ENCODE measurements around the gene LDLRAD4.

The LDLRAD4 gene

GRCh38 chr18:13545514-13545913, 327.0 kb downstream of the LDLRAD4 start:
- no peak for DNase-seq

DNA sequence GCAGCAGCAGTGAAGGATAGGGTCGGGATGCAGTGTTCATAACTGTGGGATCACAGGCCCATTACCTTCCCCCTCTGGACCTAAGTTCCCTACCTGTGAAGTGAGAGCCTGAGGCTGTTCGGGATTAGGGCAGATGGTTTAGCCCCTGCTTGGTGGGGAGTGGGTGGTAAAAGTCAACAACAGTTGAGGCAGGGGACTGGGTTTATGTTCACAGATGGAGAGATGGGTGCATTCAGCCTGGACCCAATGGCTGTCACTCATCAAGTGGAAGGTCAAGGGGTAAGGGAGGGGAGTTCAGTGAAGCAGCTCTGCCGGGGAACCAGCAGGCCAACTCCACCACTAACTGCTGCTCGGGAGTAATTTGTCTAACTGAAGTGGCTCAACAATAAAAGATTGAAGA, 327.4 kb downstream of the LDLRAD4 start:
- no peak for DNase-seq

GRCh38 chr18:13546638-13547037, 328.1 kb downstream of the LDLRAD4 start:
- DNase-seq = no peak

- DNase-seq = no peak
Measured at GRCh38 chr18:13547347-13547746, 328.8 kb downstream of the LDLRAD4 start.

GRCh38 chr18:13548106-13548819, 329.7 kb downstream of the LDLRAD4 start:
- DNase-seq = no peak

GRCh38 chr18:13548966-13549879, 330.7 kb downstream of the LDLRAD4 start:
- DNase-seq = no peak

GRCh38 chr18:13549880-13550232, 331.3 kb downstream of the LDLRAD4 start:
- no peak for DNase-seq

GRCh38 chr18:13550418-13551304, 332.1 kb downstream of the LDLRAD4 start:
- no peak for DNase-seq

DNA sequence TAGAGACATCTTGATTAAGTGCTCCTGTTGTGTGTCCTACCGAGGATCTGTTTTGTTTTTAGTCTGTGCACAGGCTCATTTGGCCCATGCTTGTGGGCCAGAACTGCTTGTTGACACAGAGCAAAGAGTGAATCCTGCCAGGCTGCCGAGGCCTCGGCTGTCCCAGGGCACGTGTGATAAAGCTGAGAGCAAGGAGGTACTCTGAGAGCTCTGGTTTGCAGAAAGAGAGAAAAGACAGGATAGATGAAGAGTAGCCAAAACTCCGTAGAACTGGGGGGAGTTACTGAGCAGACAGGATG, 332.7 kb downstream of the LDLRAD4 start:
- no peak for DNase-seq

DNA sequence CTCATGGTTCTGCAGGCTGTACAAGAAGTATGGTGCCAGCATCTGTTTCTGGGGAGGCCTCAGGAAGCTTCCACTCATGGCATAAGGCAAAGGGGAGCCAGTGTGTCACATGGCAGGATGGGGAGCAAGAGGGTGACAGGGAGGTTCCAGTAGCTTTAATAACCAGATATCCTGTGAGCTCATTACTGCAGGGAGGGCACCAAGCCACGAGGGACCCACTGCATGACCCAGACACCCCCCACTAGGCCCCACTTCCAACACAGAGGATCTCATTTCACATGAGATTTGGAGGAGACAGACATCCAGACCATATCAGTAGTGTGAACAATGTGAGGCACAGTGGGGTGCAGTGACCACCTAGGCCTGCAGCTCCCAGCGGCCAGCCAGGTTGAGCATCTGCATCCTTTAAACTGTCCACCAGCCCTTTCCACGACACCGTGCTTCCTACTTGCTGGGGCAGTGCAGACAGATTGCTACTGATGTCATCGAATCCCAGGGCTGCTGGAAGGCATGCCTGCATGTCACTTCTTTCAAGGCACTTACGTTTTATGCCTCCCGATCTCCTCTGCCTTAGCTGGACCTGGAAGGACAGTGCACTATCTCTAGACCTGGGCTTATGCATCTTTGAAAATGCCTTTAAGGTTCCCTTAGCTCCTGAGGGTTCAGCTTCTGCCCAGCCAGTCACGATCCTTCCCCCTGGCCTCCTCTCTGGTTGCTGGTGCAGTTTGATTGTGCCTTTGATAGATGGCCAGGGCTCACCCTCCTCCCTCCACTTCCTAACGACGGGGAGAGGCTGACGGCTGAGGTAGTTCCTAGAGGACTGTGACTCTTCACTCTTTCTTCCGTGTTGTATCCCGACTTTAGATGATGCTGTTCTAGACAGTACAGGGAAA, 333.5 kb downstream of the LDLRAD4 start:
- DNase-seq = no peak

DNA sequence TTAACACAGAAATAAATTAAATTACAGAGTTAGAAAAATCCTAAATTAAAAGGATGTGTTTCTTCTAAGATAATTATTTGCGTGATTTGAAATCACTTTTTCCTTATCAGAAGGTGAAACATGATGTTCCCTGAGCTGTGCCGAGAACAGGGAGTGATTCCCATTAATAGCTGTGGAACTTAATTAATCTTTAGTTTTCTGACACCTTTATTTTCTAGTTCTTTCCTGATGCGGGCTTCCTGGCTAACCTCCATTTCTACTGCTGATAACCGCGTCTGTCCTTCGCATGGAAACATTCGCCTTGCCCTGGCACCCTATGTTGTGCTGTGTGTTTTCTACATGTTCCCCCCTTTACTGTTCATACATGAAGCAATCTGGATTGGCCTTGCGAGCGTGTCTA, 334.9 kb downstream of the LDLRAD4 start:
- no peak for DNase-seq

DNA sequence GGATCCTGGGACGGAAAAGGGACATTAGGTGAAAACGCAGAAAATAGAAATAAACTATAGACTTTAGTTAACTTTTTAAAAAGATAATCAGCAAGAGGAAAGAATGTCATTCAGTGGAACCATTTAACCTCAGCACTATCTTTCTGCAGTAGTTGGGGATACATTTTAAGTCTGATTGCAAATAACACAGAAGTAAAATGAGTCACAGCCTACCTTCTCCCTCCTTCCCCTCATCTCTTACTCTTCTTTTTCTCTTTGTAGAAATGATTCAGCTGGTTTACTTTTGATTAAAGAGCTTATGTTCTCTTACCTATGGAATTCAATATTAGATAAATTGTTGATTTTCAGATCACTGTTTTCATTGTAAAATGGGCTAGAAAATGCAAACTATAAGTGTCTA, 336.6 kb downstream of the LDLRAD4 start:
- DNase-seq = no peak

DNA sequence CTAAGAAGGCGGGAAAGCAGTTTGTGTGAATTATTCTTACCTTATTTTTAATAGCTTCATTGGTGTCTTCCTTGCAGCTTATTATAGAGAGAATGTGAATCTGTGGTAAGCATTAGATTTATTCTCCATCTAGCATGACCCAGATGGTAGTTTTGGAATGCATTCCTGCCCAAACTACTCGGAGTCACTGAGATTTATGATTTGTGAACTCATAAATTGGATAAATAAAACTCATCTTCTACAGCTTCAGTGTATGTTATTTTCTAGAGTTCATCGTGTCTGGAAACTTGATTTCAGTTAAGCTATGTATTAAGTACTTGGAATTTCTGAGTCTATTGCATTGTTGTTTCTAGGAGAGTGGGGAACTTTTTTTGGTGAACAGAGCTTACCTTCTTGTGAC, 337.3 kb downstream of the LDLRAD4 start:
- no peak for DNase-seq

DNA sequence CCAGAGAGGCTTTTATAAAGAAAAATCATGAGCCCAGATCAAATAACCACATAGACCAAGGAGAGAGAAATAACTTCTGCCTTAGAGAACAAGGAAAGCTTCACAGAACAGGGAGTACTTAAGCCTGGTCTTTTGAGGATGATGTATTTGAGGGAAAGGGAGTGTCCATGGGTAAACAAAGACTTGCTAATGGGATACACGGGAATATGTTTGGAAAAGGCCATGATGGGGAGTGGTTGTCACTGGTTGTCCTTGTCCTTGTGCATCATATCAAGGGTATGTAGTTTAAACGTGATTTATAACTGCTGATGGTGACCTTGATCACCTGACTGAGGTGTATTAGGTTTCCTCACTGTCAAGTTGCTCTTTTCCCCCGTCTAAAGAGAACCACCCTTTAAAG, 337.9 kb downstream of the LDLRAD4 start:
- DNase-seq = no peak

DNA sequence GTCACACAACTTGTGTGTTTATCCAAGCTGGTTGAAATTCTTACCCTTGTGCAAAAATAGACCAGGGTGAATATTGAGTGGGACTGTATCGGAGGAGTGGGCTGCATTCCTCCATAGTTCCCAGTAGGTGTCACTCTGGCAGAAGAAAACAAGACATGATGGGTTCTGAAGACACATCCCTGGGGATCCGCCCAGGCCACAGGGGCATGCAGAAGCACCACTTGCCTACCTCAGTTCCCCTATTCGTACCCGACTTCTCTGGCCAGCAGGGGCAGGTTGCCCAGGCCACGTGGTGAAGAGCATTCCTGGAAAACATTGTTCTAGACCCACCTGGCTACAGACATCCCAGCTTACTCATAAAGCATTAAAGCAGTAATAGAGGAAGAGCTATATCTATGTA, 339.6 kb downstream of the LDLRAD4 start:
- no peak for DNase-seq

- no peak for DNase-seq
Measured at GRCh38 chr18:13558790-13559189, 340.2 kb downstream of the LDLRAD4 start.

GRCh38 chr18:13559754-13560153, 341.2 kb downstream of the LDLRAD4 start:
- no peak for DNase-seq

DNA sequence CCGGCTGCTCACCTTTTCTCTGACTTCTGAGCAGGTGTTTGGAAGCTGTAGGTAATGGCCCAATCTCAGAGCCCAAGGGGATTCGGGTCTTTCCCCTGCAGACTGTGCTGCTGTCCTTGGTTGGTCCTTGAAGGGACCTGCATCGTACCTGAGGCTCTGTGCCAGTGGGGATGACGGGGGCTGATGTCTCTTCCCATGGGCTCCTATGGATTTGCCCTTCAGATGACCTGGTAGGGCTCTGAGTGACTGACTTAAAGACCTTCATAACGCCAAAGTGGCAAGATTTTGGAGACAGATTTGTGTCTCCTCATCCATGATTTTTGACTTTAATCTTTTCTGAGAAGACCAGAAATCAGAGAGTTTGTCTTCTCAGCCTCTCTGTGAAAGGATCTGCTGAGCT, 341.7 kb downstream of the LDLRAD4 start:
- DNase-seq = no peak

DNA sequence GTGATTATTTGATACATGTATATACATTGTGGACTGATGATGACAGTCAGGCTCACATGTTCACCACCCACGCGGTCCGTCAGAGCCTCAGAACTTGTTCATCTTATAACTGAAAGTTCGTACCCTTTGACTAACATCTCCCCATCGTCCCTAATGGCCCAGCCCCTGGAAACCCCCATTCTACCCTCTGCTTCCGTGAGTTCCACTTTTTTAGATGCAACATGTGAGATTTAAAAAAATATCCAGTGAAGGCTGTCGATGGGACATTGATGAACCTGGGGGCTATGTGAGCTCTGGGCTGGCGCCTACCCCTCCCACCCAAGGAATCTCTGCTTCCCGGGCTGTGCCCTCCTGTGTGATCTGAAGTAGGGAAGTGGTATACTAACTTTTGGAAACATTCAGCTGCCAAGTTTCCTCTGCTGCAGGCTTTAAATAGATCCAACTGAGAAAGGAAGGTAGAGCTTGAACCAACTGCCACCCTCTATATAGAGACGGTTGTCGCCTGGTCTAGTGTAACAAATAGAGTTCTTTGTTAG, 344.0 kb downstream of the LDLRAD4 start:
- no peak for DNase-seq

DNA sequence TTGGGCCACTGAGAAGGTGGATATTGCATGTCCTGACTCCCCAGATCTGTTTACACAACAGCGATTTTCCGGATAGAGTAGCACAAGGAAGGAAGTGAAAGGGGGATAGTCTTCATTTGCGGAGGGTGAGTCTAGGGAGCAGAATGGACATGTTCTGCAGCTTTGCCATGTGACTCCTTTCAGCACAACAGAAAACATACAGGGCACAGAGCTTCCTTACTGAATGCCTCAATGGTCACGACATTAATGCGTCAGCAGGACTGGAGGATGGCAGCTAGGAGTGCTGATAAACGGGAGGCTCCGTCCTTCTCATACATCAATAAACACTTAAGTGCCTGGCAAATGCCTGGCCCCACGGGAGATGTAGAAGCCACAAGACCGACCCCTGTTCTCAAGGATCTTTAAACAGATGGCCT, 344.8 kb downstream of the LDLRAD4 start:
- DNase-seq = no peak

GRCh38 chr18:13564579-13564978, 346.0 kb downstream of the LDLRAD4 start:
- no peak for DNase-seq

DNA sequence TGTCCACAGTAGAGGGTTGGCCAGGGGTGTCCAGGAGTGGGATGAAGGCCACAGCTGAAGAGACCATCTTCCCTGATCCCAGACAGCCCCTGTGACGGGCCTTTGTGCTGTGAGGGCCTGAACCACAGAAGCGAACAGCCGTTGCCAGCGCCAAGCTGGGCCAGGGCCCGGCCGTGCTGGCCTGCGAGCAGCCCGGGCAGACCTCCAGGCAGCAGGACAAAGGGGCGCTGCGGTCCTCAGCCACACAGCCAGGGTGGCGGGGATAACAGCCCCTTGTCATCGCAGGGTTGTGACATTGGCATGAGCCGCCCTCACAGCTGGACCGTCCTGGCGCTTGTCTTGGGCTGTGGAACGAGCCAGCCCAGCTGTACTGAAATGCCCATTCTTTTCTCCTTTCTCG, 346.7 kb downstream of the LDLRAD4 start:
- no peak for DNase-seq

Data from NCI-H1694 (cell line).